GM21381 (cell line): ENCODE data around the gene UTF1.
"Not testable (repeated sequence)": the region's sequence is repeated elsewhere in the genome, so short reads cannot be mapped to it uniquely, and the experiment has no call there.

Experiments used
- ATAC-seq: cut with Tn5 transposase; IDR thresholded peaks from one replicate; pipeline ENCODE4 v1.9.1; 2021; ENCODE audit warnings: mild to moderate bottlenecking, moderate library complexity; ENCODE audit not compliant: unreplicated experiment

The UTF1 gene

GRCh38 chr10:133225707-133226191 lies 4.3 kb upstream of the UTF1 start:
- ATAC-seq, result no peak

- no peak for ATAC-seq
These were observed 3.7 kb upstream of the UTF1 start for GRCh38 chr10:133226251-133226808.

- no peak for ATAC-seq
These were observed 2.8 kb upstream of the UTF1 start for GRCh38 chr10:133227256-133227655.

GRCh38 chr10:133229265-133230043 lies 563 bp upstream of the UTF1 start:
- no peak for ATAC-seq

GRCh38 chr10:133230387-133231195 lies 574 bp downstream of the UTF1 start:
- no peak for ATAC-seq

GRCh38 chr10:133231244-133231945 lies 1.4 kb downstream of the UTF1 start:
- ATAC-seq, result no peak

GRCh38 chr10:133231946-133232574 lies 2.0 kb downstream of the UTF1 start:
- ATAC-seq, result no peak

- ATAC-seq, result not testable (repeated sequence)
These were observed 4.8 kb downstream of the UTF1 start for GRCh38 chr10:133234796-133235195.

GRCh38 chr10:133235265-133235855 lies 5.3 kb downstream of the UTF1 start:
- no peak for ATAC-seq

GRCh38 chr10:133235932-133236331 lies 5.9 kb downstream of the UTF1 start:
- no peak for ATAC-seq

GRCh38 chr10:133236401-133237240 lies 6.6 kb downstream of the UTF1 start:
- ATAC-seq, result no peak

- ATAC-seq, result no peak
These were observed 7.2 kb downstream of the UTF1 start for GRCh38 chr10:133237241-133237587.

- no peak for ATAC-seq
These were observed 7.8 kb downstream of the UTF1 start, which contains the start of gene VENTX for GRCh38 chr10:133237588-133238465. Gene VENTX, plus strand, starts transcription at chr10:133237855. Its CDS starts 60 bp downstream, at chr10:133237915.

GRCh38 chr10:133238466-133238804 lies 8.4 kb downstream of the UTF1 start:
- no peak for ATAC-seq

- ATAC-seq, result no peak
These were observed 10.0 kb downstream of the UTF1 start for GRCh38 chr10:133239990-133240389.

GRCh38 chr10:133241501-133242205 lies 11.6 kb downstream of the UTF1 start:
- no peak for ATAC-seq

GRCh38 chr10:133242611-133243356 lies 12.8 kb downstream of the UTF1 start:
- ATAC-seq, result no peak
